Amniotic stem cell (primary cell): ENCODE measurements around the gene RPL13.
"Not testable (repeated sequence)": the region's sequence is repeated elsewhere in the genome, so short reads cannot be mapped to it uniquely, and the experiment has no call there.

Experiments used
- DNase-seq: peaks from one replicate; lab custom pipeline; 2025; lab: John Stamatoyannopoulos, UW

Gene RPL13

DNA sequence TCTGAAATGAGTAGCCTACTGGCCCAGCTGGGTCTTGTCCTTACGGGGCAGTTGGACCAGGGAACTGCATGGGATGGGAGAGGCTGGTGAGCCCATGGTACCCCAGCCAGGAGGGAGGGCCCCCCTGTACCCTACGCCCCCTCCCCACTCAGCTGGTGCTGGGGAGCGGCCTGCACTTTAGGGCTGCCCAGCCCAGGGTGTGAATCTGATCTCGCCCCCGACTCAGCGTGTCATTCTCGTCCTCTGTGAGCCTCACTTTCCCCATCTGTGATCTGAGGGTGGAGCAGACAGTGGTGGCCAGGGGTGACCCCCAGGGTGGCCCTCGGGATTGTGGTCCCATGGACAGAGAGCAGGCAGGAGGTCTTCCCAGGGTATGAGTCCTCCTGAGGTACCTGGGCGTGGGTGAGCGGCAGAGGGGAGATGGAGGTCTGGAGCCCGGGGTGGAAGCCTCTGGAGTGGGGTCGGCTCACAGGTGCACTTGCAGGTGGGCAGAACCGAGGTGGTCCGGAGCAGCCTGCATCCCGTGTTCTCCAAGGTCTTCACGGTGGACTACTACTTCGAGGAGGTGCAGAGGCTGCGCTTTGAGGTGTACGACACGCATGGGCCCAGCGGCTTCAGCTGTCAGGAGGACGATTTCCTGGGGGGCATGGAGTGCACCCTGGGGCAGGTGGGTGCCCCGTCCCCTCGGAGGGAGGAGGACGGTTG lies 16.7 kb downstream of the RPL13 start:
- DNase-seq = no peak

DNA sequence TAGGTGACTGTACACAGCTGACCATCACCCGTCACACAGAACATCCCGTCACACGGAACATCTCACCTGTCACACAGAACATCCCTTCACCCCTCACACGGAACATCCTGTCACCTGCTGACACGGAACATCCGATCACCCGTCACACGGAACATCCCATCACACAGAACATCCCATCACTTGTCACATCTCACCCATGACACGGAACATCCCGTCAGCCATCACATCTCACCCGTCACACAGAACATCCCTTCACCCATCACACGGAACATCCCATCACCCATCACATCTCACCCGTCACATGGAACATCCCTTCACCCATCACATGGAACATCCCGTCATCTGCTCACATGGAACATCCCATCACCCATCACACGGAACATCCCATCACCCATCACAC lies 18.9 kb downstream of the RPL13 start:
- DNase-seq = no peak

- DNase-seq = peak; percentile 98
These were observed 20.7 kb downstream of the RPL13 start for GRCh38 chr16:89581045-89581695.

DNA sequence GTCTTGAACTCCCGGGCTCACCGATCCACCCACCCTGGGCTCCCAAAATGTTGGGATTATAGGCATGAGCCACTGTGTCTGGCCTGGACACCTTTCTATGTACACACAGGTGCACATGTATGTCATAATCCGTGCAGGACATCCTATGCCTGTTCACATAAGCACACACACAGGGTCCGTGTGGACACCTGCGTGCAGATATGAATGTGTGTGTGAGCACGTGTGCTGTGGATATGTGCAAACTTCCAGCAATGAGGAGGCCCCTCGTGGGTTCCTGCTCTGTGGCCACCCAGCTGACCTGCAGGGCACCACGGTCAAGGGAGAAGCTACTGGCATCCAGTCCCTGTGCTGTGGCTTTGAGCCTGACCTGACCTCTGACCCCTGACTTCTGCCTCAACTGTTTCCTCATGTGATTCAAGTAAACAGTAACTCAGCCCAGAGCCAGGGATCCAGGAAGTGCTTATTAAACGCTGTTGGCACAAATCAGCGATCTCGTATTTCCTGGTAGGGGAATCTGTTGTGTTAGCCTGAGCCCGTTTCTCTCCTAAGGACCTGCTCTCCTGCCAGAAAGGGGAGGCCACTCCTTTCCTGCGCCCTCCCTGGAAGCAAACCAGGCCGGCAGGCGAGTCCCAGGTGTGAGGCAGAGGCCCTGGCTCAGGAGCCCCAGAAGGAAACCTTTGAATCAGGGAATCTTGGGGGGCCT lies 21.5 kb downstream of the RPL13 start:
- no peak for DNase-seq

GRCh38 chr16:89582614-89583196 lies 22.2 kb downstream of the RPL13 start:
- no peak for DNase-seq

GRCh38 chr16:89583197-89583894 lies 22.9 kb downstream of the RPL13 start:
- DNase-seq = no peak

- DNase-seq = no peak
These were observed 23.6 kb downstream of the RPL13 start for GRCh38 chr16:89583895-89584644.

DNA sequence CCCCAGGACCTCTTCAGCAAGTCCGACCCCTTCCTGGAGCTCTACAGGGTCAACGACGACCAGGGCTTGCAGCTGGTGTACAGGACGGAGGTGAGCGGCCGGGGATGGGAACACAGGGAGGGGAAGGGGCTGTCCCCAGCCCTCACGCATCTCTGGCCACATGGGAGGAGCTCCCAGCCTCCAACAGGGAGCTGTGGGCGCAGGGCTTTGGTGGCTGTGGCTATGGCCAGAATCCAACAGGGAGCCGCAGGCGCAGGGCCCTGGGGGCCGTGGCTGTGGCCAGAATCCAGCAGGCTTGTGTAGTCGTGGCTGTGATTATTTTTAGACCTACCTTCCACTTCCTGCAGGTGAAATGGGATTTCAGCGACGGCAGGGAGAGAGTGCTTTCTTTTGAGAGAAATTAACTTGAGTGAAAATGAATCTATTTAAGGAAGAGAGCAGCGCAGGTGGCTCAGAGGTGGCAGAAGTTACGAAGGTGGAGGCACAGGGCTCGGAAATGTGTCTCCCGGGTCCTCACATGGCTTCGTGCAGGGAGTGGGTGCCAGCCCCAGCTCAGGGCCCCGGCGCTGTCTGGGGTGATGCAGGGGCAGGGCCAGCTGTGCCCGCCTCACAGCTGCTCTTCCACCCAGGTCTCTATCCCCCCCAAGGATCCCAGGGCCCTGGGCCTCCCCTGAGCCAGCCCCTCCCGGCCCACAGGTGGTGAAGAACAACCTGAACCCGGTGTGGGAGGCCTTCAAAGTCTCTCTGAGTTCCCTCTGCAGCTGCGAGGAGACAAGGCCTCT lies 24.5 kb downstream of the RPL13 start:
- no peak for DNase-seq

GRCh38 chr16:89586218-89586617 lies 25.7 kb downstream of the RPL13 start:
- DNase-seq = no peak

GRCh38 chr16:89586853-89587252 lies 26.4 kb downstream of the RPL13 start:
- DNase-seq = no peak

GRCh38 chr16:89587676-89588075 lies 27.2 kb downstream of the RPL13 start:
- not testable (repeated sequence) for DNase-seq

DNA sequence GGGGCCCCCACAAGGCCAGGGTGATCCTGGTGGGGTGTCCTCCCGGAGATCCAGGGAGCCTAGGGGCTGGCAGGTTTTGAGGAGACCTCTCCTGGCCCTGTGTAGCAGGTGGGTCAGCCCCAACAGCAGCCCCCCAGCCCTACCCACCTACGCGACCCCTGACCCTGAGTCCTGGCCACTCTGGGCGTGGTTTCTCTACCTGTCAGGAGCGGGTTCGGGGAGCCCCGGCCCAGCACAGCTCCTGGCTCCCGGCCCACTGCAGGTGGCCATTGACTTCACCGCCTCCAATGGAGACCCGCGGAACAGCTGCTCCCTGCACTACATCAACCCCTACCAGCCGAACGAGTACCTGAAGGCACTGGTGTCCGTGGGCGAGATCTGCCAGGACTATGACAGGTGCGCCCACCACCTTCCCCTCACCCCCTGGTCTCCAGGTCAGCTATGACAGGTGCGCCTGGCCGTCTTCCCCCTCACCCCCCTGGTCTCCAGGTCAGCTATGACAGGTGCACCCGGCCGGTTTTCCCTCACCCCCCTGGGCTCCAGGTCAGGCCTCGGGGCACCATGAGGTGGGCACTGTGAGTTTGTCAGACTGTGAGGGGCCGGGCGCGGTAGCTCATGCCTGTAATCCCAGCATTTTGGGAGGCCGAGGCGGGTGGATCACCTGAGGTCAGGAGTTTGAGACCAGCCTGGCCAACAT lies 28.1 kb downstream of the RPL13 start:
- DNase-seq = no peak

GRCh38 chr16:89589241-89589926 lies 28.9 kb downstream of the RPL13 start:
- DNase-seq = no peak

DNA sequence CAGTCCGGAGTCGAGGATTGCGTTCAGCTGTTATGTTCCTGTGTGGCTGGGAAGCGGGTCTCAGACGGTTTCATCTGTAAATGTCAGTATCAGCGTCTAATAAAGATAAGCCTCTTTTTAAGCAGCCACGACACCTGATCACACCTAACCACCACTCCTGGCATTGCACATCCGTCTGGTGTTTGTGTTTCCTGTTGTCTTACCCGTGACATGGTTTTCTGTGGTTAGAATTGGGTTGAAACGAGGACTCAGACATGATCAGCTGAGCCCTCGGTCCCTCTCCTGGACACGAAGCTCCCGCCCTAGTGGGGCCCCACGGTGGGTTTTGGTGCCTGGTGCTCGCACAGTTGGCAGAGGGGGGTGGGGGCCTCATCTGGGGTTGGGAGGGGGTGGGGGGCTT lies 33.4 kb downstream of the RPL13 start:
- DNase-seq = no peak

DNA sequence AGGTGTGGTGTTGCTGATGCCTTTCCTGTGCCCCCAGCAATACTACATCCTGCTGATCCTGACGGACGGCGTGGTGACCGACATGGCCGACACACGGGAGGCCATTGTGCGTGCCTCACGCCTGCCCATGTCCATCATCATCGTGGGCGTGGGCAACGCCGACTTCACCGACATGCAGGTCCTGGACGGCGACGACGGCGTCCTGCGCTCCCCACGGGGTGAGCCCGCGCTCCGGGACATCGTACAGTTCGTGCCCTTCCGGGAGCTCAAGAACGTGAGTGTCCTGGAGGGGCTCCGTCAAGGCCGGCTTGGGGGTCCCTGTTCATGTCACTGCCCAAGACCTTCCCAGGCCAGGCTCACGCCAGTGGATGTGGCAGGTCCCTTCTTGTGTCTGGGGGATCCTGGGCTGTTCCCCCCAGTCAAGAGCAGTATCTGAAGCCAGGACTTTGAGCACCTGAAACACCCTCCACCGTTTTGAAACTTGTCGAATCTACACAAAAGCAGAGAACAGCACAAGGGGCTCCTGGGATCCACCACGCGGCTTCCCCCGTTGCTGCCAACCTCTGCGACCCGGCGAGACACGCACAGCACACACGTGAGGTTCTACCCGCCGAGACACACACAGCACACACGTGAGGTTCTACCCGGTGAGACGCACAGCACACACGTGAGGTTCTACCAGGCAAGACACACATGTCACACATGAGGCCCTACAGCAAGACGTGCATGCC lies 35.0 kb downstream of the RPL13 start:
- no peak for DNase-seq

GRCh38 chr16:89596061-89596689 lies 35.7 kb downstream of the RPL13 start:
- no peak for DNase-seq

DNA sequence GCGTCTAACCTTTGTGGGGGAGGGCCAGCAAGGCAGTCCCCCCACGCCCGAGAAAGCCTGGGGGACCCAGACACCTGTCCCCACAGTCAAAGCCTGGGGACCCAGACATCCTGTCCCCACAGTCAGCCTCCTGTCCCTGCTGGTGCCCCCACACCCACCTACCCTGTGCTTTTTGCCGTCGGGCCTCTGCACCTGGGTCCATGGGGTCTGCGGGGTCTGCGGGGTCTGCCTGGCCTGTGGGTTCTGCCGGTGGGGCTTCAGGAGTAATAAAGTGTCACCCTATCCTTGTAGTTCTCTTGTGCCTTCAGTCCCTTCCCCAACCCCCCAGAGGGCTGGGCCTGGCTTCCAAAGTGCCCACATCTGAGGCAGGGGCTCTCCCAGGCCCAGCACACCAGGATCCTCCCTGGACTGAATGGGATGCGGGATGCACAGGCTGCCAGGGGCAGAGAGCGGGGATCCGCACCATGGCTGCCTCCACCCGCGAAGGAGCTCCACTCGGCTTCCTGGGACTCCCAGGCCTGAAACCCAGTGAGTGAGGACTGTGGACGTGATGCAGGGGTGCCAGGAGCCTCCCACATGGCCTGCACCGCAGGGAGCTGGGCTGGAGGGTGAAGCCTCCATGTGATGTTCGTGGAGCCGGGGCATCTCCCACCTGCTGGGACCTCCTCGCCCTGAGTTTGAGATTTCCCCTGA lies 36.6 kb downstream of the RPL13 start:
- DNase-seq = no peak

DNA sequence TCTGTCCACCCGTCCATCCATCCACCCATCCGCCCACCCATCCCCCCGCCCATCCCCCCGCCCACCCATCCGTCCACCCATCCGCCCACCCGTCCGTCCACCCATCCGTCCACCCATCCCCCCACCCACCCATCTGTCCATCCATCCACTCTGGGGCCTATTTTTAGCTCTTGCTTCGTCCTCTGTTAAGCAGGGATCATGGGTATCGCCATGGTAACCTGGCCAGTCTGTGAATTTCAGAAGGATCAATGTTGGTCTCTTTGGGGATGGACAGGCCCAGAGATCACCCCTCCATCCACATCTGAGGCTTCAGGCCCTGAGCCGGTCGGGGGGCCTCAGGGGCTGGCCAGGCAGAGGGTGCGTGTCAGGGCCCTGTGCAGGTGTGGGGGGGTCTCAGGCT lies 37.7 kb downstream of the RPL13 start:
- no peak for DNase-seq
